Stimulated activated CD4-positive, alpha-beta T cell treated with anti-CD3 and anti-CD28 coated beads, Interleukin-2, amount 100 ng/mL, for 4 hours (primary cell): ENCODE measurements around the gene HIGD1A.

ENCODE experiments used
- DNase-seq: peaks from one replicate; pipeline ENCODE4 v3.0.0-alpha.2; 2020; ENCODE audit warnings: low read depth

The HIGD1A gene

DNA sequence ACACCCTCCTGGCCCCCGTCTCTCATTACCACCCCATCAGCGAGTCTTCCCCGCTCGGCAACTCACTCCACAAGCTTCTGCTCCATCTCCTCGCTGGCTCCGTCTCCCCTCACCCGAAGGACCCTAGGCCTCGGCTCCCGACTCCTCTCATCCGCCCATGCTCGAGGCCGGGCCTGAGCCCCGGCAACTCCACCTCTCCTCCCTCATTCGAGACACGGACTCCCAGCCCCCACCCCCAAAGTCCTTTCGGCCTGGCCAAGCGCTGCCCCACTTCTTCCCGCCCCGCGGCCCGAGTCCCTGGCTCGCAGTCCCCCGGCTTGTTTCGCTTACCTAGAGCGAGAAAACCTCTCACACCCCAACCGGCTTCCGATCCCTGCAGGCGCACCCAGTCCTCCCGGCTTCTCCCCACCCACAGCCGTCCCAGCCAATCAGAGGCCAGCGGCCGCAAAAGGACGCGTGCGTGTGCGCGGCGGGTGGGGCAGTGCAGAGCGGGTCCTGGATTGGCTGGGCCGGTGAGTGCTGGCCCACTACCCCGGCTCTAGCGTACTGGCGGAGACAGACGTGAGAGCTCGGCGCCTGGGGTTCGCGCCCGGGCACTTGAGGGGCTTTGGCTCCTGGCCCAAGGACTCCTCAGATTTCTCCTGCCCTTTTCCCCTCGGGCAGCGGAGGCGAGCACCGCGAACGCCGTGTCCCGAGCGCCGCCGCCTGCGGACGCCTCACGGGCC is at the start of gene HIGD1A:
HIGD1A (minus strand) TSS at position 385 of the 725 bp plus-strand sequence. CDS start 10,237 bp downstream, outside the sequence.
- peak; percentile 91 for DNase-seq

GRCh38 chr3:42853739-42854302 is 49.5 kb upstream of the HIGD1A start:
- DNase-seq = no peak

- no peak for DNase-seq
Observed at GRCh38 chr3:42853056-42853455, 48.8 kb upstream of the HIGD1A start.

GRCh38 chr3:42852441-42852840 is 48.2 kb upstream of the HIGD1A start:
- no peak for DNase-seq

- DNase-seq = no peak
Observed at GRCh38 chr3:42851228-42851834, 47.0 kb upstream of the HIGD1A start.

DNA sequence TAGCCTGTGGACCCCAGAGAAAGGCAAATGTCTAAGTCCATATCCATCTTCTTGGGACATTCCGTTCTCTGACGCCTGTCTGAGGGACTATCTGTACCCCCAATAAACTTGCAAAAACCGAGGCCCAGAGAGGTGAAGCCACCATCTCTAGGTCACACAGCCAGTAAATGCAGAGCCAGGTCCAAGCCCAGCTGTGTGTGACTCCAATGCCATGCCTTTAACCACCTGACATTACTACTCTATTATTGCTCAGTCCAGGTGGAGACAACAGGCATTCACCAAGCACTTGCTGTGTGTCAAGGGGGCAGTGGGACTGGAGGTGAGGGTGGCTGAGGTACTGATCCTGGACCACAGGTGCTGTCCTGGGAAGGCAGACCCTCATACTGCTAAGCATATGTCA is 46.0 kb upstream of the HIGD1A start:
- DNase-seq = no peak

DNA sequence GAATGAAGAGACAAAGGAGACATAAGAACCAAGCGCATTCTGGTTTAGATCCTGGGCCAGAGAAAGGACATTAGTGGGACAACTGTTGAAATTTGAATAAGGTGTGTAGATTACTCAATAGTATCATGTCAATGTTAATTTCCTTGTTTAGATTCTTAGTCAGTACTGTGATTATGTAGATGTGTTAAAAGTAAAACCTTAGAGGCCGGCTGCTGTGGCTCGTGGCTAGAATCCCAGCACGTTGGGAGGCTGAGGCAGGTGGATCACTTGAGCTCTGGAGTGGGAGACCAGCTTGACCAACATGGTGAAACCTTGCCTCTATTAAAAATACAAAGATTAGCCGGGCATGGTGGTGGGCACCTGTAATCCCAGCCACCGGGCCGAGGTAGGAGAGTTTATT is 44.7 kb upstream of the HIGD1A start:
- no peak for DNase-seq

DNA sequence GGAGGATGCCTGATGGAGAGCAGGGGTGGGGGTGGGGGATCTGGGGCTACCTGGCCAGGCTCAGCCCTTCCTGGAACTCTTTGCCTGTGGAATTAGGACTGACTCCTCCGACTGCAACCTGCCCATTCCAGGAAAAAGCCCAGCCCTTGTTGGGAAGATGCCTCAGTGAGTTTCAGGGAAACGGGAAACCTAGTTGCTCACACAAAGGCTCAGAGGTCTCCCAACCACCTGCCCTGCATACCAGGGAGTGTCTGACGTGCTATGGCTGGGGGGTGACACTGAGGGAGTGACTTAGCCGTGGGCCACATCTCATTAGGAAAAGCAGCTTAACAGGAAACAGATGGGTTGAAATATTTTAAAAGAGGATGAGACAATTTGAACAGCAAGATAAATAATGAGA is 43.4 kb upstream of the HIGD1A start:
- DNase-seq = no peak

GRCh38 chr3:42846685-42847522 is 42.6 kb upstream of the HIGD1A start:
- no peak for DNase-seq

DNA sequence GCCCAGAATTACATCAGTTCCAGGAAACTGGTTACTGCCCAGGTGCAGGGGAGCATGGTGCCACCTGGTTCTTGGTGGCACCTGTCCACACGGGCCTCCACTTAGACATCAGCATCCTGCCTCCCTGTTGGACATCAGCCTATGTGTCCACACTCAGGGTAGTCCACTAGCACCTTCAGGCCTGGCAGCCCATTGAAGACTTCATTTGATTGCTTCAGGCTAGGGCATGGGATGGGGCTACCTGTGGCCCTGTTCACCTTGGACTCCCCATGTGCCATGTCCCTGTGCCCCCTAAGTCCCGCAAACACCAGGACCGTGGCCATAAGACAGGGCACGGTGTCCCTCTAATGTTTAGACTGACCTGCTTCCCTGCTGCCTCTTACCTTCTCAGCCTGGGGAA is 40.5 kb upstream of the HIGD1A start:
- no peak for DNase-seq

DNA sequence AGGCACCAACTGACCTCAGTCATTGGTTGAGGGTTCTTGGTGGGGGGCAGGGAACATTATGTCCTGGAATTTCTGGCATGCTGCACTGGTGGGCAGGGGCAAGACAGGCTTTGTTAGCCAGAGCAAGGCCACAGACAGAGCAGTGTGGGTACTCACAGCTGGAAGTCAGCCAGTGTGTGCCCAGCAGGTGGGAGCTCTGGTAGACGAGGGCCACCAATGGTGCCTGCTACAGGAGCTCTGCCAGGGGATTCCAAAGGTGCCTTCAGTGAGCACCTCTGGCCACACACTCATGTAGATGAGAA is 40.1 kb upstream of the HIGD1A start:
- DNase-seq = no peak

GRCh38 chr3:42843713-42844411 is 39.6 kb upstream of the HIGD1A start:
- no peak for DNase-seq

DNA sequence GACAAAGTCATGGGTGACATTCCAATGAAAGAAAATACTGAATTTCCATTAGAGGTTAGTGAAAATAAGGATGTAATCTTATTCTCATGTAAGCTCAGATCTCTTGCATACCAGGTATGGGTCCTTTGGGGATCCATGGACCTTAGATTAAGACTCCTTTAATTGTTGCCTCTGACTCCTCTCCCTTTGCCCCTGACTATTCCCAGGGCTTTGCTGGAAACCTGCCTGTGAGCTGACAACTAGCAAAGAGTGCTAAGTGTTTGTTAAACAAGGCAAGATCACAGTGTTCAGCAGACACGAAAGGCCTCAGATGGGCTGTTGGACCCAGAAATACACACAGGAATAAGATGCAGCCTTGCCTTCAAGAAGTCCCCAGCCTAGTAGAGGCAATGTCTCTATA is 37.0 kb upstream of the HIGD1A start:
- DNase-seq = no peak

DNA sequence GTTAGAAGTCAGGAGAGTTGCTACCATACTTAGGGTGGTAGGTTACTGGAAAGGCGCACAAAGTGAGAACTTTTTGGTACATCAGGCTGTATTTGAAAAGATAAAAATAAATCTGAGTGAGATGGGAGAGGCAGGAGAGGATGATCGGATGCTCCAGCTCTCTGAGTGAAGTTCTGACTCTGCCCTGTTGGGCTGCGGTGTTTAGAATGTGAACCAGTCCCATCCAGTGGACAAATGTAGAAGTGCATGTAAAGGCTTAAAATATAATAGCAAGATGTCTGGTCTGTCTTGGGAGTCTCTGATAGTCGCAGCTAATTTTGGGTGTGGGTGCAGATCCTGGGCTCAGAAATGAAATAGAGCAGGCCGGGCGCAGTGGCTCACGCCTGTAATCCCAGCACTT is 35.3 kb upstream of the HIGD1A start:
- peak; percentile 6 for DNase-seq

DNA sequence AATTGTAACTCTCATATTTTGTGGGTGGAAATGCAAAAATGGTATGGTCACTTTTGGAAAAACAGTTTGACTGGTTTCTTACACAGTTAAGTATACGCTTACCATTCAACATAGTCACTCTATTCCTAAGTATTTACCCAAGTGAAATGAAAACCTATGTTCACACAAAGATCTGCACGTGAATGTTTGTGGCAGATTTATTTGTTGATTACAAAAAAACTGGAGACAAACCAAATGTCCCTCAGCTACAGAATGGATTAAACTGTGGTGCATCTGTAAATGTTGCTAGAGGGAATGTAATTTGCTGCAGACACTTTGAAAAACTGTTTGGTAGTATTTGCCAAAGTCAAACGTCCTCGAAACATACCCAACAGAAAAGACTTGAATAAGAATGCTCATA is 34.3 kb upstream of the HIGD1A start:
- no peak for DNase-seq

DNA sequence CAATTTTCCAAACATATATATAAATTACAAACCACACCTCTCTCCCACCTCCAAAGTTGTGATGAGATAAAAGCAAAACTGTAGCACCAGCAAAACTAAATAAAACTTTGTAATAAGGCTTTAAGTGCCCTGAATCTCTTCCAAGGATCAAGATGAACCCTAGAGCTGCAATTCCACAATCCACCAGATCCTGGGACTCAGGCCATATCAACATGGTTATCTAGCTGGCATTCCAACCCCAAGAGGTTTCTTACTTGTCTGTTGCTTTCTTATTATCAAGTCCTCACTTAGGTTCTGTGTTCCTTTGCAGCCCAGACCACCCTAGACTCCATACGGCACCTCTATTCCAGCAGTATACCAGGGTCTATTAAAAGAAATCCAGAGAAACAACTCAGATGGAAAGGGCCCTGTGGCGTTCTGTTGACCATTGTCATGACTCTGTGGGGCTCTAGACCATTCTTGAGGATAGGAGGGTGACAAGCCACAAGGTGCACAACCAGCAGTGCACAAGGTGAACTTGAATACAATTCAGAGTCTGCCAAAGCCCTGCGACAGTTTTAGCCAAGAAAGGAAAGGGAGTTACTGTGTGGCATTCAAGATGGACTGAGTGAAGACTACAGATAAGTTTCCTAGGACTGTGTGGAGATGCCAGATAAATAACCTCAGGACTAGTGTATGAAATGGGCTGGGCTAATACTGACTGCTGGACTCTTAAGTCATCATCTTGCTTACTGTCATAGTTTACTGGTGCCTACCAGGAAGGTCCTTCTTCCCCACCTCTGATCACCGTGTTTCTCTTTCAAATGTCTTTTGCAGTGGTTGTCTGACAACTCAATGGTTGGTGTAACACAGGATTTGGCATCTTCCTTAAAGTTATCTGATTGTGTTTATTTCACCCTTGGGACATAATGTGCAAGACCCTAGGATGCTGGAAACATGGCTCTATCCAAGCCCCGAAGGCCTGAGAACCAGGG is 32.1 kb upstream of the HIGD1A start:
- no peak for DNase-seq

- peak; percentile 45 for DNase-seq
Observed at GRCh38 chr3:42831321-42831713, 27.0 kb upstream of the HIGD1A start.

- DNase-seq = no peak
Observed at GRCh38 chr3:42830437-42831320, 26.4 kb upstream of the HIGD1A start.

GRCh38 chr3:42829628-42830436 is 25.5 kb upstream of the HIGD1A start:
- DNase-seq = no peak
